Fibroblast of the conjunctiva (primary cell): Measurements from ENCODE around the gene TMEM150B.

Experiments used
- DNase-seq: peaks from one replicate; pipeline ENCODE4 v3.0.0-alpha.2; 2010; ENCODE audit warnings: low read depth

The TMEM150B gene, protein sequence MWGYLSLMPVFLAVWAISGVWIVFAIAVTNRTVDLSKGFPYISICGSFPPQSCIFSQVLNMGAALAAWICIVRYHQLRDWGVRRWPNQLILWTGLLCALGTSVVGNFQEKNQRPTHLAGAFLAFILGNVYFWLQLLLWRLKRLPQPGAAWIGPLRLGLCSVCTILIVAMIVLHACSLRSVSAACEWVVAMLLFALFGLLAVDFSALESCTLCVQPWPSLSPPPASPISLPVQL

DNA sequence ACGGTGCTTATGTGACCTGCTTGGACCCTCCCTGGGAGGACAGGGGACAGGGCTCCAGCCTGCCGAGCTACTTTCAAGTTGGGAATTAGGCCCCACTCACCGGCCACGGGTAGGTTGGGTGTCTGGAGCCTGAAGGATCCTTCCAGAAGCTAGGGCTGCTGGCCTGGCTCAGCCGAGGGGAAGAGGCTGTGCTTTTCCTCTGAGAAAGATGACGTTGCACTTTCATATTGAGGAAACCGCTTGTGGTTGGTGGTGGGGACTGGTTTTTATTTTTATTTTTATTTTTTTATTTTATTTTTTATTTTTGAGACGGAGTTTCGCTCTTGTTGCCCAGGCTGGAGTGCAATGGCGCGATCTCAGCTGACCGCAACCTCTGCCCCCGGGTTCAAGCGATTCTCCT lies at the start of gene TMEM150B:
Gene TMEM150B, minus strand, starts transcription at position 170 of the 400 bp plus-strand sequence. CDS start 4,305 bp downstream, outside the sequence.
- no peak for DNase-seq

DNA sequence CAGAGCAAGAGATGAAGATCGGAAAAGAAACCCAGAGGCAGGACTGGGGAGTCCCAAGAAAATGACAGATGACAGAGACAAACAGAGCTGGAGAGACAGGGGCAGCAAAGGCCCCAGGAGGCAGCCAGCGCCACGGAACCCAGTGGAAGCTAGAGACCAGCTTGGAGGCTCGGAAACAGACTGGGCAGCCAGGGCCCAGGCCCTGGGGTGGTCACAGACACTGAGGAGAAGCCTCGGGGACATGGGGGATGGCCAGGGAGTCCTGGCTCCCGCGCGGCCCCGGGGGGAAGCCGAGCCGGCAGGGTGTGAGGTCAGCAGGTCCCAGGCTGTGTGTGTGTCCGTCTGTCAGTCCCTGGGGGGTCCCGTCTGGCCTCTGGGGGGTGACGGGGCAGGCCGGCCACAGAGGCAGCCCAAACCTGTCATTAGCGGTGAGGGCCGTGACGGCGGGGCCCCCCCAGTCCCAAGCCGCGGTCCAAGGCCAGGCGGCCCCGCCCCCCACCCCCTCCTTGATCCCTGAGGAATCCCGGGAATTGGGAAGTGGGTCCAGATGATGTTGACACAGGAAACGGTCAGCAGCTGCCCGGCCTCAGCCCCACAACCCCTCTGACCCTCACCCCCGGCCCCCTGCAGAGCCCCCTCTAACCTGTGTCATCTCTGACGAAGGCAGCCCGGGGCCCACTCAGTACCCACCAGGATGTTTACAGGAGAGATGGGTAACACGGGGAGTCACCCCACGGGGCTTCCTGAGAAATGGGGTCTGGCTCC lies 49.0 kb upstream of the TMEM150B start:
- DNase-seq = no peak

- no peak for DNase-seq
Observed at GRCh38 chr19:55373306-55373992, 48.3 kb upstream of the TMEM150B start.

- DNase-seq = no peak
Observed at GRCh38 chr19:55372316-55373081, 47.4 kb upstream of the TMEM150B start.

DNA sequence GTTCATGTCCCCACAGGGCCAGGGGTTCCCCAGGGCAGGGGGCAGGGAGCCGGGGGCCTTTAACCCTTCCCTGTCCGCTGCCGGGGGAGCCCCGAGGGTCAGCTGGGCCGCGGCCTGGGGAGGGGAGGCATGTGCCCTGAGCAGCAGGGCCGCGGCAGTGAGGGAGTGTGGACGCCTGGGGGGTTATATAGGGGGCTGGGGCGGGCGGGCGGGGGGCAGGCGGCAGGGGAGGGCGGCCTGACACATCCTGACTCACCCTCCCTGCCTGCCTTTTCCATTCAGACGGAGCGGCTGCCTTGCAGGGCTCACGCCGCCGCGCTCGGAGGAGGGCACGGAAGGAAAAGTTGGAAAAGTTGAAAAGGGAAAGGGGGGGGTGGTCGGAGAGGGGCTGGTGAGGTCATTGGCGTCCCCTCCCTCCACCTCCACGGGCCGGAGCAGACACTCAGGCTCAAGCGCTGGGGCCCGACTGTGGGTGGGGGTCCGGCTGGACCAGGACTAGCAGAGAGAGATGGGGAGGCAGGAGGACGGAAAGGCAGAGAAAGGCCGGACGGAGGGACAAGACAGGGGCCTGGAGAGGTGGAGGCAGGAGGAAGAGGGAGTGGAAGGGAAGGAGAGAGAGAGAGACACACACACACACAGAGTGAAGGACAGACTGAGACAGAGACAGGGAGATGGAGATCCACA lies 45.3 kb upstream of the TMEM150B start, which contains the start of gene IL11:
Gene IL11, minus strand, starts transcription at position 159 of the 684 bp plus-strand sequence. Its CDS starts 153 bp downstream, at position 6.
- no peak for DNase-seq

DNA sequence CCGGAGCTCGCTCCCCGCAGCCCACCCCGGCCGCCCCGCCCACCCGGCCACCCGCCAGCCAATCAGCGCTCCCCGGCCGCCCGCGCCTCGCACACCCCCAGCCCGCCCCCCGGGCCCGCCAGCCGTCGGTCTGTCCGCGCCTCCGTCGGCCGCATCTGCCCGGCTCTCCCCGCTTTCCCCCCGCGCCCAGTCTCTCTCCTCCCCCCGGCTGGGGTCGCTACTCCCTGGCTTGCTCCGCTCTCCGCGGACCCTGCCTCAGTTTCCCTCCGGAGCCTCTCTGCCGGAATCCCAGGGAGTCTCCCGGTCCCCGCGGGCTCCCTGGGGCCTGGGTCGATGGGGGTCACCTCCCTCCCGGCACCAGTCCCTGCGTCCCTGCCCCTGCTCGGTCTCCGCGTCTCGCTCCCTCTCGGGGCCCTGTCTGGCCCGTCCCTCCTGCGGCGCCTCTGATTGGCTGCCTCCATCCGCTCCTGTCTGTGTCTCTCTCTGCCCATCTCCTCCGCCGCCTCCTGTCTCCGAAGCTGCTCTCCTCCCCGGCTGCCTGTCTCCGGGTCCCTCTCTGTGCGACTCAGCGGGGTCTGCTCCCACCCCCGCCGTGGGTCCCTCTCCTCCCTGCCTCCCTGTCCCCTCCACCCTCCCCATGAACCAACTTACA lies 44.6 kb upstream of the TMEM150B start:
- no peak for DNase-seq

GRCh38 chr19:55368701-55369563 lies 43.8 kb upstream of the TMEM150B start:
- DNase-seq = no peak

DNA sequence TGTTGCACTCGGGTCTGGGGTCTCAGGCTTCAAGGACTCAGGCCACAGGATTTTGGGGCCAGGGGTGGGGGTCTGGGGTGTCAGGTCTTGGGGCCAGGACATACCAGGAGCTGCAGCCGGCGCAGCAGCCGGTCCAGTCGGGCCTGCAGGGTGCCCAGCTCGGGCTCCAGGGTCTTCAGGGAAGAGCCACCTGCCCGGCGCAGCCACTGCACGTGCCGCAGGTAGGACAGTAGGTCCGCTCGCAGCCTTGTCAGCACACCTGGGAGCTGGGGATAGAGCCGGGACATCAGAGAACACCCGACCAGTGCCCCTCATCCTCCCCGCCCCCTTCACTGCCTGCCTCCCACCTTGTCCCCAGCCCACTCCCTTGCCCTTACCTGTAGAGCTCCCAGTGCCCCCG lies 43.0 kb upstream of the TMEM150B start:
- no peak for DNase-seq

GRCh38 chr19:55366790-55367189 lies 41.6 kb upstream of the TMEM150B start:
- no peak for DNase-seq

DNA sequence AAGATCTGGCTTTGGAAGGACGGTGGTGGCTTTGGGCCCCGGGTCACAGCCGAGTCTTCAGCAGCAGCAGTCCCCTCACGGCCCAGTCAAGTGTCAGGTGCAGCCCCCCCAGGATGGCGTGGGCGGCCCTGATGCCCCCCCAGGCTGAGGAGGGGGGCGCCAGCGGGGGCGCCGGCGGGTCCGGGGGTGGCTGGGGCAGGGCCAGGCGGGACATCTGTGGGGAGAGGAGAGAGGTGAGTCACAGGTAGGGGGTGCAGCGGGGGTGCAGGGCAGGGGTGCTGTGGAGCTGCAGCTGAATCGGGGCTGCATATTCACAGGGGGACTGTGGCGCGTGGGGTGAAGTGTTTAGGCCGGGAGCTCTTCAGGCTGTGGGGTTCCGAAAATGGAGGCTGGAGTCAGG lies 40.8 kb upstream of the TMEM150B start:
- no peak for DNase-seq

DNA sequence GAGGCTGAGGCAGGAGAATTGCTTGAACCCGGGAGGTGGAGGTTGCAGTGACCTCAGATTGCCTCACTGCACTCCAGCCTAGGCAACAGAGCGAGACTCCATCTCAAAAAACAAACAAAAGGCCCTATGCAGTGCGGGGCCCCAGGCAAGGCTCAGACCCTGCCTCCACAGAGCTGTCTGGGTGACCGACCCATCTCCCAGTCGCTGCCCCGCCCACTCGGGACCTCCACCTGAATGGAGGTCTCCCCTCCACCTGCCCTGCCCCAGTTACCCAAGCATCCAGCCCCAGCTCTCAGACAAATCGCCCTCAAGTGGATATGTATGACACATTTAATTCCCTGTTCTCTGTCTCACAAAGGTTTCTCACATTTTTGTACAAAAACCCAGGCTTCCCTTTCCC lies 40.1 kb upstream of the TMEM150B start:
- no peak for DNase-seq

- no peak for DNase-seq
Observed at GRCh38 chr19:55362990-55363716, 38.0 kb upstream of the TMEM150B start, which contains the start of gene GARIN5B. Gene GARIN5B (minus strand): TSS chr19:55363260. CDS start chr19:55363066, 194 bp downstream.

DNA sequence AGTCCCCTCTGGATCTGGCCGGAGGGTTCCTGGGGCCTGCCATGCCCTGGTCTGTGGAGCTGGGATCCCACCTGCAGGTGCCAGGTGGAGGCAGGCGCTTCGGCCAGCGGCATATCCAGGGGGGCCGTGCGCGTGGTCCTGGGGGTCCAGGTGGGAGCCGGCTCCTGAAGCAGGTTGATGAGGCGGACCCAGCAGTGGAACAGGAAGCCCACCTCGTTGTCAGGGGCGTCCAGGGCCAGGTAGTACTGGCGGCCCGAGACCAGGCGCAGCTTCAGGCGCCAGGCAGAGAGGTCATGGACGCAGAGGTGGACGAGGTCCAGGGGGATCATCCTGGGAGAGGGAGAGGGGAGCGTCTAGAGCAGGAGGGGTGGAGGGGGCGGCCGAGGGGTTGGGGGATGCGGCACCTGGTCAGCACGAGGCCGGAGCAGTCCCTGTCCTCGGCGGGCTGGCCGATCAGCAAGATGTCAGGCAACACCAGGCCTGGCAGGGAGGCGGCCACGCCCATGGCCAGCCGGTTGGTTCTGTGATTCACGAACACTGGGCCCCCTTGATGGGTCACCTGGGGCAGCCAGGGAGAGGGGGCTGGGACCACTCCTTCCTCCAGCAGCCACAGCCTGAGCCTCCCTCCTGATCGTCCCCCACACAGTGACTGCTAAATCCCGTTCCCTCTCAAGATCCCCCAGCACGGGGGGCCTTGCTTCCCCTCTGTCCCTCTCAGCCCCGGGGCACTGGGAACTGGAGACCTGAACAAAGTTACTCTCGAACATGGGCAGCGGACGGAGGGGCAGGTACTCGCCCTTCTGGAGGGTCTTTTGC lies 37.2 kb upstream of the TMEM150B start:
- DNase-seq = no peak

DNA sequence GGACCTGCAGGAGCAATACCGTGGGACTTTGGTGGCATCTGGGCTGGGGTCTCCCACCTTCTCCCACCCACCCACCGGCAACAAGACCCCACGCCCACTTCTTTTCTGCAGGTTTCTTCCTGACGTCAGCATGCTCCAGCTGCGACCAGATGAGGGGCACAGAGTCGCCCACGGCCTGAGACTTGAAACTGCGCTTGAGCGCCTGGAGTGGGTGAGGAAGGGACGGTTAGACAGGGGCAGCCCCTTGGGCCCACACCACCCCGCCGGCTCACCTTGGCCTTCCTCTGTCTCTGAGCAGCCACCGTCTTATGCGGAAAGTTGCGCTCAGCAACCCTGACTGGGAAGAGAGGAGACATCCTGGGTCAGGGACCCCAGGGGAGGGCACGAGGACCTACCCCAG lies 35.8 kb upstream of the TMEM150B start:
- DNase-seq = no peak

DNA sequence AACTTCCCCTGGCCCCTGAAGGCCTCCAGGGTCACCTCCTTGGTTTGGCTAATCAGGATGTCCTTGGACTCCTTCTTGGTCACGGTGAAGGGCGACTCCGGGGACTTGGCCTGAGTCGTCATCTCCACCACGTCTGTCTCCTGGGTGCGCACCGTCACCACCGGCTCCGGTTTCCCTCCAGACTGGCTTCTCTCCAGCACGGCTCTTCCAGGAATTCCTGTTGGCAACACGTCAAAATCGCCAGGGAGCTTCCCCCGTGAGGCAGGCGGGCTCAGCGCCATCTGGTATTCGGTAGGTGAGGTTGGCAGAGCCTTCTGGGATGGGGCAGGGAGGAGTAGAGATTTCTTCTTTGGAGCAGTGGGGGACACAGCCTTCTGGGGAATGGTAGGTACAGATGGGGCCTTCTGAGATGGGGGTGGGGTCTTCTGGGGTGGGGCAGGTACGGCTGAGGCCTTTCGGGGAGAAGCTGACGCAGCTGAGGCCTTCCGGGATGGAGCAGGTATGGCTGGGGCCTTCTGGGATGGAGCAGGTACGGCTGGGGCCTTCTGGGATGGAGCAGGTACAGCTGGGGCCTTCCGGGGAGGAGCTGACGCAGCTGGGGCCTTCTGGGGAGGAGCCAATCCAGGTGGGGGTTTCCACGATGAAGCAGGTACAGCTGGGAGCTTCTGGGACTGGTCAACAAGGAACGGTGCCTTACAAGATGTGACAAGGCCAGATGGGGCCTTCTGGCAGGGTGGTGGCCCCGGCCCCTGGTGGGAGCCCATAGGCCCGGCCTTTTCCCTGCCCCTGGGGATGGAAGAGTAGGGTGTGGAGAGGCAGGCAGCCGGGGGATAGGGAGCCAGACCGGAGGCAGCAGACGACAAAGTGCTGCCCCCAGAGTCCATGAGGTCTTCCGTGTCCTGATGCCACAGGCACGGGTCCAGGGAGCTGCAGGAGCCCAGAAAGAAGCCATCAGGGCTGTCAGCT lies 34.1 kb upstream of the TMEM150B start:
- no peak for DNase-seq

DNA sequence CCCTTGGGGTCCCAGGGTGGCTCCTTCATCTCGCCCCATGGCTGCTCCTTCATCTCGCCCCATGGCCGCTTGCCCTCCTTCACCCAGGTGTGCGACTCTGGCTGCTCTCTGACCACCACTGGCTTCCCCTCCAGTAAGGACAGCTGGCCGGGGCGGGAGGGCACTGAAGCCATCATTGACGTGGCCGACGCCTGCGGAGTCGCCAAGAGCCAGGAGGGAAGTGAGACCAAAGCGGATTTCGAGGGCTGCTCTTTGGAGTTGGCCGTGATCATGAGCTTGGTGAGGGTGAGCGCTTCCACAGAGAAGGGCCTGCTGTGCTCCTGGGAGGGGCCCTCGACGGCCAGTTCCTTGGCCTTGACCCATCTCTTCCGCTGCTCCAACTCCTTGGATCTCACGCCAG lies 33.4 kb upstream of the TMEM150B start:
- no peak for DNase-seq

DNA sequence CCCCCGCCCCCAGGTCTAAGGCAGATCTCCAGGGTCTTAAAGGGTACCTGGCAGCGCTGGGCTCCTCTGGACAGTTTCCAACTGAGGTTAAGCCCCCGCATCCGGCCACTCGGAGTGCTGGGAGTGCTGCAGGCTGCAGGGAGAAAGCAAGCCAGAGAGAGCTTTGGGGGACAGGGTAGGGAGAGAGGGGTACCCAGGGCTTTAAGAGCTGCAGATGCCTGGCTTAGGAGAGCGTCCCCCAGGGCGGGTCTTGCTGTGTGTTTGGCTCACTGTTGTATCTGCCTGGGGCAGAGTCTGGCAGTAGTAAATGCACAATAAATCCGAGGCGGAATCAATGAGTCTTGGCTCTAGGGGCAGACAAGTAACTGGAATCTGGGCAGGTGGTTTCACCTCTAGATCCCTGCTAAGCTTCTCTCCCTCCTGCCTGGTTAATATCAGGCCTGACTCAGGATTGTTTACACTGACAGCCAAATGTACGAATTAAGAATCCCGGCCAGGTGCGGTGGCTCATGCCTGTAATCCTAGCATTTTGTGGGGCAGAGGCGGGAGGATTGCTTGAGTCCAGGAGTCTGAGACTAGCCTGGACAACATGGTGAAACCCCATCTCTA lies 30.2 kb upstream of the TMEM150B start:
- DNase-seq = no peak
